ENCODE results near the gene TCEAL2. TPM values are rescaled to one million over a fixed set of nuclear protein-coding genes. Genes with fewer than 3 reads are reported as not detected.
"Not testable (repeated sequence)": the region's sequence is repeated elsewhere in the genome, so short reads cannot be mapped to it uniquely, and the experiment has no call there.

TCEAL2 gene
- polyA plus RNA-seq, 2 of the 4 experiments (the other 2 are of a cell fraction), result not detected

GRCh38 chrX:102113367-102113766, 12.1 kb upstream of the TCEAL2 start (continued):
- TF ChIP-seq RCOR1 (IDR thresholded peaks at IDR 0.05; ENCODE audit: low read depth, low read length) (no peak), FOXS1 (CRISPR knock-in tag; IDR thresholded peaks at IDR 0.05) (no peak), GATA3 (IDR thresholded peaks at IDR 0.05; ENCODE audit: borderline replicate concordance) (no peak)

- TF ChIP-seq FOXS1 (CRISPR knock-in tag; IDR thresholded peaks at IDR 0.05) (no peak), MAZ (IDR thresholded peaks at IDR 0.05; ENCODE audit: borderline replicate concordance, low read depth, low read length) (no peak), PBX3 (IDR thresholded peaks at IDR 0.05) (no peak), ELK1 (IDR thresholded peaks at IDR 0.05; ENCODE audit: low read depth, low read length) (no peak), HDAC2 (IDR thresholded peaks at IDR 0.05) (no peak), SMC3 (IDR thresholded peaks at IDR 0.05) (no peak), KDM5A (IDR thresholded peaks at IDR 0.05) (no peak), MAFK (IDR thresholded peaks at IDR 0.05; ENCODE audit: partially characterized antibody) (no peak), HOXA7 (CRISPR knock-in tag; IDR thresholded peaks at IDR 0.05) (no peak), CBX8 (IDR thresholded peaks at IDR 0.05) (no peak), RFX5 (IDR thresholded peaks at IDR 0.05) (no peak), EP300 (IDR thresholded peaks at IDR 0.05) (no peak), HOXB13 (CRISPR knock-in tag; IDR thresholded peaks at IDR 0.05; ENCODE audit: low read depth) (no peak)
- WGBS (ENCODE audit: missing lambda C conversion rate), result no CpG with 5 or more reads among the region's 2 CpGs
- Histone ChIP-seq H3K27ac (no peak overlapping the region), H3K4me2 (no peak overlapping the region), H3K4me1 (no peaks in the 10 kb centered on the region), H3K9me3 (no peaks in the 10 kb centered on the region), H3K4me3 (no peak overlapping the region)
- DNase-seq (ENCODE audit: low read depth in 1 of 2, low spot score in 1 of 2) (no peak), FAIRE-seq (no peak), ATAC-seq (no peak)
- ChIA-PET CTCF (no interaction called here), POLR2A (no interaction called here)
Observed at GRCh38 chrX:102115748-102116147, 9.7 kb upstream of the TCEAL2 start.

- peak overlapping the region; percentile 53; the same call in 2 of the 3 replicates for H3K4me2 ChIP-seq
- ATAC-seq; DNase-seq (ENCODE audit: low read depth in 1 of 2, low spot score in 1 of 2); CTCF ChIA-PET; H3K9me3 ChIP-seq; H3K4me3 ChIP-seq; H3K27ac ChIP-seq; POLR2A ChIA-PET; FAIRE-seq; H3K4me1 ChIP-seq: not testable (repeated sequence)
- WGBS (ENCODE audit: missing lambda C conversion rate), result 12% methylated on average over 5 of the region's 10 CpGs
Observed at GRCh38 chrX:102125014-102125413, 465 bp upstream of the TCEAL2 start.

GRCh38 chrX:102126080-102126818, 770 bp downstream of the TCEAL2 start:
- H3K4me3 ChIP-seq; ATAC-seq; FAIRE-seq; H3K4me1 ChIP-seq; DNase-seq (ENCODE audit: low read depth in 1 of 2, low spot score in 1 of 2); CTCF ChIA-PET; H3K9me3 ChIP-seq; POLR2A ChIA-PET; H3K27ac ChIP-seq; H3K4me2 ChIP-seq: not testable (repeated sequence)
- 47% methylated on average over 11 of the region's 21 CpGs for WGBS (ENCODE audit: missing lambda C conversion rate)

- POLR2A ChIA-PET, result no interaction called here
- Histone ChIP-seq H3K4me2 (no peak overlapping the region), H3K4me1 (no peaks in the 10 kb centered on the region), H3K4me3 (no peak overlapping the region), H3K27ac (no peak overlapping the region), H3K9me3 (no peaks in the 10 kb centered on the region)
- DNase-seq (ENCODE audit: low read depth in 1 of 2, low spot score in 1 of 2) (no peak), ATAC-seq (no peak), FAIRE-seq (peak; percentile 51)
- 9% methylated on average over 8 of the region's 8 CpGs for WGBS (ENCODE audit: missing lambda C conversion rate)
- CTCF ChIA-PET, result no interaction called here
- TF ChIP-seq RFX5 (IDR thresholded peaks at IDR 0.05) (no peak), ZNF302 (CRISPR knock-in tag; IDR thresholded peaks at IDR 0.05) (no peak), ZSCAN20 (CRISPR knock-in tag; IDR thresholded peaks at IDR 0.05) (no peak), ESRRA (IDR thresholded peaks at IDR 0.05; ENCODE audit: borderline replicate concordance, low read length) (no peak), GATA3 (IDR thresholded peaks at IDR 0.05; ENCODE audit: borderline replicate concordance) (no peak), CEBPB (IDR thresholded peaks at IDR 0.05) (no peak), ZC3H11A (IDR thresholded peaks at IDR 0.05) (no peak), HOXA7 (CRISPR knock-in tag; IDR thresholded peaks at IDR 0.05) (no peak), POLR2A (IDR thresholded peaks at IDR 0.05; ENCODE audit: low read length) (no peak), TP53 (CRISPR knock-in tag; IDR thresholded peaks at IDR 0.05) (no peak), RCOR1 (IDR thresholded peaks at IDR 0.05; ENCODE audit: low read depth, low read length) (no peak), FOSL2 (IDR thresholded peaks at IDR 0.05) (no peak), FOSL2 (CRISPR knock-in tag; IDR thresholded peaks at IDR 0.05) (no peak), E2F6 (IDR thresholded peaks at IDR 0.05; ENCODE audit: borderline replicate concordance, low read depth) (no peak), SREBF2 (IDR thresholded peaks at IDR 0.05) (no peak), CBX2 (IDR thresholded peaks at IDR 0.05; ENCODE audit: borderline replicate concordance, low read depth) (no peak), CHD2 (IDR thresholded peaks at IDR 0.05; ENCODE audit: low read length, partially characterized antibody) (no peak)
Observed at GRCh38 chrX:102126863-102127262, 1.4 kb downstream of the TCEAL2 start.
